ENCODE results near the gene CD151.

CD151 gene

GRCh38 chr11:839280-839623 is 6.5 kb downstream of the CD151 start:
- H3K4me3 ChIP-seq (ENCODE audit: low read depth, low read length) = no peak overlapping the region
- DNase-seq (ENCODE audit: low read depth) = no peak

GRCh38 chr11:839875-840617 is 7.3 kb downstream of the CD151 start:
- H3K4me3 ChIP-seq (ENCODE audit: low read depth, low read length) = no peak overlapping the region
- no peak for DNase-seq (ENCODE audit: low read depth)

- peak overlapping the region; percentile 96 for H3K4me3 ChIP-seq (ENCODE audit: low read depth, low read length)
- DNase-seq (ENCODE audit: low read depth) = no peak
Observed at GRCh38 chr11:841981-842369, 9.2 kb downstream of the CD151 start.

- H3K4me3 ChIP-seq (ENCODE audit: low read depth, low read length) = peak within 1 kb of the TSS; percentile 96
- DNase-seq (ENCODE audit: low read depth) = peak; percentile 64
Observed at GRCh38 chr11:842370-843002, 9.7 kb downstream of the CD151 start, which contains the start of the genes POLR2L and TSPAN4. Gene POLR2L (minus strand): TSS chr11:842529. CDS start chr11:842508, 21 bp downstream. Gene TSPAN4 (plus strand): TSS chr11:842852. CDS start chr11:850305, 7,453 bp downstream.

GRCh38 chr11:843086-843734 is 10.5 kb downstream of the CD151 start:
- peak overlapping the region; percentile 96 for H3K4me3 ChIP-seq (ENCODE audit: low read depth, low read length)
- no peak for DNase-seq (ENCODE audit: low read depth)

GRCh38 chr11:843818-844692 is 11.3 kb downstream of the CD151 start:
- peak overlapping the region; percentile 96 for H3K4me3 ChIP-seq (ENCODE audit: low read depth, low read length)
- DNase-seq (ENCODE audit: low read depth) = peak; percentile 82

- peak overlapping the region; percentile 96 for H3K4me3 ChIP-seq (ENCODE audit: low read depth, low read length)
- DNase-seq (ENCODE audit: low read depth) = peak; percentile 73
Observed at GRCh38 chr11:844693-845644, 12.2 kb downstream of the CD151 start.

GRCh38 chr11:845872-846495 is 13.2 kb downstream of the CD151 start:
- H3K4me3 ChIP-seq (ENCODE audit: low read depth, low read length) = peak overlapping the region; percentile 7
- DNase-seq (ENCODE audit: low read depth) = no peak

GRCh38 chr11:846496-847098 is 13.8 kb downstream of the CD151 start:
- no peak overlapping the region for H3K4me3 ChIP-seq (ENCODE audit: low read depth, low read length)
- no peak for DNase-seq (ENCODE audit: low read depth)

GRCh38 chr11:847876-848275 is 15.1 kb downstream of the CD151 start:
- DNase-seq (ENCODE audit: low read depth) = no peak
- no peak overlapping the region for H3K4me3 ChIP-seq (ENCODE audit: low read depth, low read length)

- no peak overlapping the region for H3K4me3 ChIP-seq (ENCODE audit: low read depth, low read length)
Observed at GRCh38 chr11:848380-848931, 15.7 kb downstream of the CD151 start.

GRCh38 chr11:849104-849824 is 16.5 kb downstream of the CD151 start:
- no peak for DNase-seq (ENCODE audit: low read depth)
- peak overlapping the region; percentile 53 for H3K4me3 ChIP-seq (ENCODE audit: low read depth, low read length)

More at GRCh38 chr11:848380-848931, 15.7 kb downstream of the CD151 start:
- DNase-seq (ENCODE audit: low read depth) = no peak

GRCh38 chr11:849951-850774 is 17.4 kb downstream of the CD151 start:
- no peak for DNase-seq (ENCODE audit: low read depth)
- H3K4me3 ChIP-seq (ENCODE audit: low read depth, low read length) = peak overlapping the region; percentile 53

GRCh38 chr11:850775-851763 is 18.3 kb downstream of the CD151 start:
- H3K4me3 ChIP-seq (ENCODE audit: low read depth, low read length) = peak overlapping the region; percentile 53
- no peak for DNase-seq (ENCODE audit: low read depth)

GRCh38 chr11:852762-853161 is 20.0 kb downstream of the CD151 start:
- H3K4me3 ChIP-seq (ENCODE audit: low read depth, low read length) = no peak overlapping the region
- no peak for DNase-seq (ENCODE audit: low read depth)
